DND-41 (cell line): ENCODE data around the gene TMEM44.

ENCODE experiments used
- ATAC-seq: fragments of 200-7000 bp; cut with Tn5 transposase; 3 replicates; pipeline ENCODE4 v1.9.1; 2021; ENCODE audit warnings: low read depth; ENCODE audit not compliant: insufficient read depth
- DNase-seq: peaks from one replicate; pipeline ENCODE4 v3.0.0-alpha.2; 2020
- H2AFZ ChIP-seq: 2 replicates; pipeline ENCODE4 v1.6.0; 2012; ENCODE audit warnings: low read depth, low read length
- H3K27ac ChIP-seq: 2 replicates; pipeline ENCODE4 v1.5.1; 2012; ENCODE audit warnings: low read length, inconsistent platforms
- H3K27me3 ChIP-seq: fragments of 200-600 bp; sonication (generic); 2 replicates; pipeline ENCODE4 v1.6.0; 2012; ENCODE audit warnings: low read length, mild to moderate bottlenecking, inconsistent platforms; ENCODE audit not compliant: insufficient read depth, poor library complexity
- H3K36me3 ChIP-seq: 2 replicates; pipeline ENCODE4 v1.5.1; 2012; ENCODE audit warnings: low read length, inconsistent platforms; ENCODE audit not compliant: insufficient read depth
- H3K4me1 ChIP-seq: 2 replicates; pipeline ENCODE4 v1.5.1; 2012; ENCODE audit warnings: mild to moderate bottlenecking, low read length; ENCODE audit not compliant: insufficient read depth
- H3K4me2 ChIP-seq: 2 replicates; pipeline ENCODE4 v1.6.0; 2012; ENCODE audit warnings: mild to moderate bottlenecking, moderate library complexity, low read length, inconsistent platforms; ENCODE audit not compliant: insufficient read depth
- H3K4me3 ChIP-seq, 2 experiments: fragments of 200-600 bp in 1 of 2; shearing (Covaris generic) in 1 of 2; 2 replicates each; pipeline ENCODE4 v1.5.1; 2012 to 2016; ENCODE audit warnings: inconsistent platforms in 2 of 2, low read length in 2 of 2, mild to moderate bottlenecking in 2 of 2, low read depth in 1 of 2, moderate library complexity in 1 of 2
- H3K79me2 ChIP-seq: 2 replicates; pipeline ENCODE4 v1.6.0; 2012; ENCODE audit warnings: low read length, inconsistent platforms; ENCODE audit not compliant: insufficient read depth
- H3K9ac ChIP-seq: 2 replicates; pipeline ENCODE4 v1.6.0; 2012; ENCODE audit warnings: low read depth, mild to moderate bottlenecking, inconsistent platforms, low read length, moderate library complexity
- H3K9me3 ChIP-seq: 2 replicates; pipeline ENCODE4 v1.5.1; 2012; ENCODE audit warnings: low read length, moderate library complexity, mild to moderate bottlenecking, inconsistent platforms; ENCODE audit not compliant: insufficient read depth, severe bottlenecking
- H4K20me1 ChIP-seq: 2 replicates; pipeline ENCODE4 v1.6.0; 2012; ENCODE audit warnings: low read length; ENCODE audit not compliant: insufficient read depth
- EZH2 ChIP-seq: IDR thresholded peaks from 3 replicates; pipeline ENCODE4 v1.6.1; 2012; ENCODE audit warnings: borderline replicate concordance, low read depth, mild to moderate bottlenecking, moderate library complexity, low read length, inconsistent platforms; ENCODE audit not compliant: severe bottlenecking
- TF ChIP-seq, protein P1 (sequence below): IDR thresholded peaks from 2 replicates; pipeline ENCODE4 v1.5.1; 2012; ENCODE audit warnings: borderline replicate concordance, low read length, moderate library complexity, mild to moderate bottlenecking; ENCODE audit not compliant: poor library complexity, severe bottlenecking; ENCODE audit errors: extremely low read depth

Gene TMEM44

GRCh38 chr3:194658477-194659242 is 25.4 kb upstream of the TMEM44 start:
- Histone ChIP-seq H3K9ac (no peak overlapping the region), H2AFZ (no peak overlapping the region), H3K9me3 (no peaks in the 10 kb centered on the region), H3K27ac (no peak overlapping the region), H3K4me3 (no peak overlapping the region), H3K4me1 (no peaks in the 10 kb centered on the region), H4K20me1 (no peaks in the 10 kb centered on the region; the same call in 1 of the 2 replicates), H3K4me2 (no peak overlapping the region), H3K79me2 (0 out of 2 replicates have a peak, but pooled peaks cover 2% of the 10 kb centered on the region), H3K36me3 (peaks cover 76% of the 10 kb centered on the region), H3K27me3 (no peaks in the 10 kb centered on the region)
- DNase-seq (no peak), ATAC-seq (no peak)
- TF ChIP-seq, protein P1, sequence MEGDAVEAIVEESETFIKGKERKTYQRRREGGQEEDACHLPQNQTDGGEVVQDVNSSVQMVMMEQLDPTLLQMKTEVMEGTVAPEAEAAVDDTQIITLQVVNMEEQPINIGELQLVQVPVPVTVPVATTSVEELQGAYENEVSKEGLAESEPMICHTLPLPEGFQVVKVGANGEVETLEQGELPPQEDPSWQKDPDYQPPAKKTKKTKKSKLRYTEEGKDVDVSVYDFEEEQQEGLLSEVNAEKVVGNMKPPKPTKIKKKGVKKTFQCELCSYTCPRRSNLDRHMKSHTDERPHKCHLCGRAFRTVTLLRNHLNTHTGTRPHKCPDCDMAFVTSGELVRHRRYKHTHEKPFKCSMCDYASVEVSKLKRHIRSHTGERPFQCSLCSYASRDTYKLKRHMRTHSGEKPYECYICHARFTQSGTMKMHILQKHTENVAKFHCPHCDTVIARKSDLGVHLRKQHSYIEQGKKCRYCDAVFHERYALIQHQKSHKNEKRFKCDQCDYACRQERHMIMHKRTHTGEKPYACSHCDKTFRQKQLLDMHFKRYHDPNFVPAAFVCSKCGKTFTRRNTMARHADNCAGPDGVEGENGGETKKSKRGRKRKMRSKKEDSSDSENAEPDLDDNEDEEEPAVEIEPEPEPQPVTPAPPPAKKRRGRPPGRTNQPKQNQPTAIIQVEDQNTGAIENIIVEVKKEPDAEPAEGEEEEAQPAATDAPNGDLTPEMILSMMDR, result no peak
- no peak for TF ChIP-seq EZH2

- H2AFZ ChIP-seq, result no peak overlapping the region
- H3K9ac ChIP-seq, result no peak overlapping the region
- H3K4me1 ChIP-seq, result no peaks in the 10 kb centered on the region
- DNase-seq (no peak), ATAC-seq (no peak)
- H3K9me3 ChIP-seq, result no peaks in the 10 kb centered on the region
- TF ChIP-seq EZH2, result no peak
- TF ChIP-seq, protein P1, result no peak
- H3K27ac ChIP-seq, result no peak overlapping the region
- H3K79me2 ChIP-seq, result 0 out of 2 replicates have a peak, but pooled peaks cover 2% of the 10 kb centered on the region
- H3K4me2 ChIP-seq, result no peak overlapping the region
- no peak overlapping the region for H3K4me3 ChIP-seq
- peaks cover under 1% of the 10 kb centered on the region; the same call in 1 of the 2 replicates for H4K20me1 ChIP-seq
- H3K27me3 ChIP-seq, result no peaks in the 10 kb centered on the region
- peaks cover 78% of the 10 kb centered on the region for H3K36me3 ChIP-seq
Measured at GRCh38 chr3:194657439-194657838, 24.2 kb upstream of the TMEM44 start.

GRCh38 chr3:194654443-194654842 is 21.2 kb upstream of the TMEM44 start:
- Histone ChIP-seq H3K27ac (no peak overlapping the region), H3K79me2 (no peaks in the 10 kb centered on the region), H3K27me3 (no peaks in the 10 kb centered on the region), H3K4me1 (no peaks in the 10 kb centered on the region), H3K36me3 (peaks cover 79% of the 10 kb centered on the region), H3K9ac (no peak overlapping the region), H3K4me3 (no peak overlapping the region), H3K9me3 (no peaks in the 10 kb centered on the region), H2AFZ (no peak overlapping the region), H3K4me2 (no peak overlapping the region), H4K20me1 (0 out of 2 replicates have a peak, but pooled peaks cover 2% of the 10 kb centered on the region)
- no peak for TF ChIP-seq EZH2
- TF ChIP-seq, protein P1, result no peak
- DNase-seq (no peak), ATAC-seq (no peak)

DNA sequence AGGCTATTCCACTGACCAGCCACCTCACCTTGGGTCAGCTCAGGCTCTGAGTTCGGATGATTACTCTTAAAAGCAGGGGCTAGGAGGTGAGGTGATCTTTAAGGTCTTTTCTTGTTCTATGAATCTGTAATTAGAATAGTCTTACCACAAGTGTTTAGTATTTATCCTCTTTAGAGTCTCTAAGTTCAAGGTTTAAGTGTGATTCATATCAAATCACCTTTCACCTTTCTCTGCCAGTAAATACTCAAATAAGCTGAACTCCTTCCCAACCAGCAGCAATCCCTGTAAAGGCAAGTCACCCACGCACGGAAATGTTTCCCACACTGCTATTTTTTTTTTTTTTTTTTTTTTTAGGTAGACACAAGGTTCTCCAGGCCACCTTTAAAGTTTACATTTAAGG is 14.5 kb upstream of the TMEM44 start:
- ATAC-seq, result no peak
- TF ChIP-seq, protein P1, result no peak
- TF ChIP-seq EZH2, result no peak
- H3K4me3 ChIP-seq, result no peak overlapping the region
- no peak overlapping the region for H3K4me2 ChIP-seq
- H3K79me2 ChIP-seq, result no peaks in the 10 kb centered on the region
- H4K20me1 ChIP-seq, result 0 out of 2 replicates have a peak, but pooled peaks cover 2% of the 10 kb centered on the region
- no peaks in the 10 kb centered on the region for H3K9me3 ChIP-seq
- no peak for DNase-seq
- peaks cover 83% of the 10 kb centered on the region for H3K36me3 ChIP-seq
- no peak overlapping the region for H3K27ac ChIP-seq
- no peaks in the 10 kb centered on the region for H3K4me1 ChIP-seq
- no peaks in the 10 kb centered on the region for H3K27me3 ChIP-seq
- H2AFZ ChIP-seq, result no peak overlapping the region
- no peak overlapping the region for H3K9ac ChIP-seq
